Right cardiac atrium (tissue), 5 donors: ENCODE results near the gene NMT2. TPM values are rescaled to one million over a fixed set of nuclear protein-coding genes. Genes with fewer than 3 reads are reported as not detected.

Source experiments
- ATAC-seq, 2 donors: fragments of 200-7000 bp; cut with Tn5 transposase; one replicate each; pipeline versions ENCODE4 v1.8.0 to v1.9.1; 2020; ENCODE audit warnings: moderate library complexity in 2 of 2, mild to moderate bottlenecking in 1 of 2
- DNase-seq, 3 donors: peaks; one replicate each; pipeline ENCODE4 v3.0.0-alpha.2; 2020
- H3K27ac ChIP-seq: one replicate; pipeline ENCODE4 v1.5.1; 2013; ENCODE audit warnings: mild to moderate bottlenecking, low read length, control low read depth, moderate library complexity
- H3K27me3 ChIP-seq: one replicate; pipeline ENCODE4 v1.6.1; 2013; ENCODE audit not compliant: control insufficient read depth, insufficient read depth
- H3K4me1 ChIP-seq: one replicate; pipeline ENCODE4 v1.6.1; 2013; ENCODE audit warnings: low read length; ENCODE audit not compliant: control insufficient read depth, insufficient read depth
- H3K4me3 ChIP-seq: one replicate; pipeline ENCODE4 v1.5.1; 2013; ENCODE audit warnings: low read length, control low read depth
- H3K9me3 ChIP-seq: one replicate; pipeline ENCODE4 v1.6.1; 2013; ENCODE audit warnings: low read length; ENCODE audit not compliant: control insufficient read depth
- WGBS: extraction: QIAGEN DNeasy Blood & Tissue Kit; methylation state at CpG from one replicate; pipeline ENCODE4 v1.1.7; 2013; 5-methylcytosine and 5-hydroxymethylcytosine counted together
- intact Hi-C, 4 donors: fragments of 100-400 bp; cut with DNase I; formaldehyde crosslinking; loops; one replicate each; pipeline versions ENCODE4 v1.11.0 to v1.14.0; 2022 to 2023
- polyA plus RNA-seq: library from polyadenylated mRNA; stranded (reverse); fragments of 200-250 nt; gene quantifications from one replicate; pipeline ENCODE4 v1.2.3, GENCODE V29; 2013
- total RNA-seq, 4 donors: library from RNA; stranded (reverse); fragmentation: NEBNext Ultra II Directional; extraction: Animal tissue kit (Norgen Biotek cat#: 25700); gene quantifications; one replicate each; pipeline ENCODE4 v1.2.1, GENCODE V29; 2021
- donor health status: healthy with polysubstance abuse.
- donor health status: DM: no; HTN: yes; CAD: no.
- donor health status: DM: no; HTN: no; CAD: no.
- donor health status: DM: no; HTN: yes; CAD: no; lungs with severe emphysema.
- donor health status: DM: yes; HTN: yes; CAD: no.

The NMT2 gene
- total and polyA plus RNA-seq, 5 donors, result 7.0 to 11.9 (median 10.6) TPM

DNA sequence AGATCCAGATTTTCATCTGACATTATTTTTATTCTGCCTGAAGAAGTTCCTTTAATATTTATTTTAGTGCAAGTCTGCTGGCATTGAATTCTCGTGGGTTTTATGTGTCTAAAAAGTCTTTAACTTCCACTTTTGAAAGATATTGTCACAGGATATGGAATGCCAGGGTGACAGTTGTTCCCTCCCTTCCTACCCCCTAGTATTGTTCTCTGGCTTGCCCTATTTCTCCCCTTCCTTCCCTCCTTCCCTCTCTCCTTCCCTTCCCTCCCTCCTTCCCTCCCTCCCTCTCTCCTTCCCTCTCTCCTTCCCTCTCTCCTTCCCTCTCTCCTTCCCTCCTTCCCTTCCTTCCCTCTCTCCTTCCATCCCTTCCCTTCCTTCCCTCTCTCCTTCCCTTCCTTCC is 109.8 kb downstream of the NMT2 start:
- no peaks in the 10 kb centered on the region for H3K4me1 ChIP-seq
- WGBS, result 50% methylated on average over 1 of the region's 1 CpG

More for the DNA sequence above, 109.8 kb downstream of the NMT2 start:
- no peak overlapping the region for H3K27ac ChIP-seq
- DNase-seq, result no peak
- H3K27me3 ChIP-seq, result no peaks in the 10 kb centered on the region
- no peak for ATAC-seq
- H3K9me3 ChIP-seq, result no peaks in the 10 kb centered on the region
- no peak overlapping the region for H3K4me3 ChIP-seq
- intact Hi-C loops, result no loop called here

Other genes with a start within 250 kb of the NMT2 start
- 1 to 10 TPM; 3.8 to 4.6 (median 4.3) TPM for gene DCLRE1C, start 214.6 kb downstream of the NMT2 start, total RNA-seq
- gene DCLRE1C, start 214.6 kb downstream of the NMT2 start, polyA plus RNA-seq, result 2.2 TPM
- not detected for gene MEIG1, start 209.3 kb downstream of the NMT2 start, total RNA-seq
- gene MEIG1, start 209.3 kb downstream of the NMT2 start, polyA plus RNA-seq, result 0.34 TPM
- gene OLAH, start 124.8 kb downstream of the NMT2 start, total RNA-seq, result under 1 TPM in 1 of 4 donors, not detected in 3; 0.51 TPM
- gene OLAH, start 124.8 kb downstream of the NMT2 start, polyA plus RNA-seq, result 0.16 TPM
- not detected for gene ACBD7, start 79.9 kb downstream of the NMT2 start, total RNA-seq
- gene ACBD7, start 79.9 kb downstream of the NMT2 start, polyA plus RNA-seq, result not detected
- 10 to 100 TPM in 1 of 4 donors, 1 to 10 TPM in 3; 8.3 to 12.2 (median 9.8) TPM for gene RPP38, start 71.3 kb downstream of the NMT2 start, total RNA-seq
- 12.7 TPM for gene RPP38, start 71.3 kb downstream of the NMT2 start, polyA plus RNA-seq
- 10 to 100 TPM; 13.1 to 15.0 (median 13.8) TPM for gene FAM171A1, start 202.6 kb upstream of the NMT2 start, total RNA-seq
- 9.3 TPM for gene FAM171A1, start 202.6 kb upstream of the NMT2 start, polyA plus RNA-seq